Tibial nerve (tissue), 4 donors: Measurements from ENCODE around the gene PCGF5. TPM values are rescaled to one million over a fixed set of nuclear protein-coding genes. Genes with fewer than 3 reads are reported as not detected.

Source experiments
- DNase-seq, 2 donors: peaks; one replicate each; pipeline ENCODE4 v3.0.0-alpha.2; 2019; ENCODE audit warnings: low spot score in 2 of 2
- H3K27ac ChIP-seq, 4 donors: fragments of 200-600 bp; sonication (generic) in 3 of 4; one replicate each; pipeline ENCODE4 v1.5.1; 2017 to 2019; ENCODE audit warnings: mild to moderate bottlenecking in 1 of 4
- H3K27me3 ChIP-seq, 2 donors: fragments of 200-600 bp; sonication (generic) in 1 of 2; one replicate each; pipeline versions ENCODE4 v1.5.1 to v1.6.0; 2017 to 2019
- H3K36me3 ChIP-seq, 3 donors: fragments of 200-600 bp; sonication (generic); one replicate each; pipeline ENCODE4 v1.5.1; 2018 to 2019
- H3K4me1 ChIP-seq, 4 donors: fragments of 200-600 bp; sonication (generic) in 3 of 4; one replicate each; pipeline ENCODE4 v1.5.1; 2017 to 2019
- H3K4me3 ChIP-seq, 4 donors: fragments of 200-600 bp; sonication (generic) in 3 of 4; one replicate each; pipeline ENCODE4 v1.5.1; 2017 to 2019; ENCODE audit warnings: mild to moderate bottlenecking in 1 of 4, moderate library complexity in 1 of 4
- H3K9me3 ChIP-seq, 4 donors: fragments of 200-600 bp; sonication (generic) in 3 of 4; one replicate each; pipeline ENCODE4 v1.5.1; 2017 to 2019
- EP300 ChIP-seq, 2 donors: sonication (generic); formaldehyde crosslinking; IDR thresholded peaks; one replicate each; pipeline ENCODE4 v1.6.1; 2017; ENCODE audit warnings: antibody characterized with exemption in 2 of 2, mild to moderate bottlenecking in 1 of 2
- POLR2A ChIP-seq, 2 donors: fragments of 450-650 bp; IDR thresholded peaks; one replicate each; pipeline ENCODE4 v1.6.1; 2017; ENCODE audit warnings: antibody characterized with exemption in 2 of 2, mild to moderate bottlenecking in 2 of 2, moderate library complexity in 2 of 2
- WGBS, 2 donors: methylation state at CpG; one replicate each; pipeline ENCODE4 v1.1.5; 2018; 5-methylcytosine and 5-hydroxymethylcytosine counted together
- total RNA-seq, 4 donors: library from RNA; depleted of rRNA; stranded (reverse); fragments of >200 nt; gene quantifications; one replicate each; pipeline ENCODE4 v1.1.0, GENCODE V29; 2016
- TF ChIP-seq, protein P1 (sequence below), 5 experiments: fragments of 200-600 bp in 3 of 5; fragments of 450-650 bp in 2 of 5; sonication (generic) in 3 of 5; IDR thresholded peaks; one replicate each; pipeline ENCODE4 v1.5.1; 2016 to 2019; ENCODE audit warnings: antibody characterized with exemption in 5 of 5, mild to moderate bottlenecking in 3 of 5, moderate library complexity in 2 of 5

Gene PCGF5
- total RNA-seq, 4 donors from 2014 or later: 29.6 to 59.9 (median 41.4) TPM

DNA sequence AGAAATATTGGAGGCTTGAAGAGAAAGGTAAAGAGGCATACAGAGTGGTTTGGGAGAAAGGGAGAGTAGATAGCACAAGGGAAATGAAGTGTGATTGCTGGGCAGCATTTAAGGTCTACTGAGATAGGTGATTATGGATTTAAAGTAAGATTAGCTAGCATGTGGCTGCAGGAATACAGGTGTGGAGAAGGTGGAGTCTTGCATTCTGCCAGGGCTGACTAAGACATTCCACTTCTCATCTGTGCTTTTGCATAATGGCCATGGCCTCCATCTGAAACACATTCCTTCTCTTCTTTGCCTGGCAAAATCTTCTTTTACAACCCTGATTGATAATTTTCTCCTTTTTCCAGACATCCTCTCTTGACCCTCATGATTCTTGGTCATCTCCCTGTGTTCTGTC is 31.6 kb upstream of the PCGF5 start:
- TF ChIP-seq, protein P1, sequence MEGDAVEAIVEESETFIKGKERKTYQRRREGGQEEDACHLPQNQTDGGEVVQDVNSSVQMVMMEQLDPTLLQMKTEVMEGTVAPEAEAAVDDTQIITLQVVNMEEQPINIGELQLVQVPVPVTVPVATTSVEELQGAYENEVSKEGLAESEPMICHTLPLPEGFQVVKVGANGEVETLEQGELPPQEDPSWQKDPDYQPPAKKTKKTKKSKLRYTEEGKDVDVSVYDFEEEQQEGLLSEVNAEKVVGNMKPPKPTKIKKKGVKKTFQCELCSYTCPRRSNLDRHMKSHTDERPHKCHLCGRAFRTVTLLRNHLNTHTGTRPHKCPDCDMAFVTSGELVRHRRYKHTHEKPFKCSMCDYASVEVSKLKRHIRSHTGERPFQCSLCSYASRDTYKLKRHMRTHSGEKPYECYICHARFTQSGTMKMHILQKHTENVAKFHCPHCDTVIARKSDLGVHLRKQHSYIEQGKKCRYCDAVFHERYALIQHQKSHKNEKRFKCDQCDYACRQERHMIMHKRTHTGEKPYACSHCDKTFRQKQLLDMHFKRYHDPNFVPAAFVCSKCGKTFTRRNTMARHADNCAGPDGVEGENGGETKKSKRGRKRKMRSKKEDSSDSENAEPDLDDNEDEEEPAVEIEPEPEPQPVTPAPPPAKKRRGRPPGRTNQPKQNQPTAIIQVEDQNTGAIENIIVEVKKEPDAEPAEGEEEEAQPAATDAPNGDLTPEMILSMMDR (IDR thresholded peaks at IDR 0.05): no peak
- TF ChIP-seq POLR2A (IDR thresholded peaks at IDR 0.05) (no peak), EP300 (IDR thresholded peaks at IDR 0.05) (no peak)
- H3K27me3 ChIP-seq: no peaks in the 10 kb centered on the region
- no peaks in the 10 kb centered on the region for H3K9me3 ChIP-seq
- no peak overlapping the region for H3K27ac ChIP-seq
- H3K36me3 ChIP-seq: peaks cover 0 to 3% (median 0%) of the 10 kb centered on the region in 3 donors
- no peak for DNase-seq
- no peak overlapping the region for H3K4me3 ChIP-seq
- H3K4me1 ChIP-seq: peaks cover 0 to 23% (median 14%) of the 10 kb centered on the region in 4 donors

DNA sequence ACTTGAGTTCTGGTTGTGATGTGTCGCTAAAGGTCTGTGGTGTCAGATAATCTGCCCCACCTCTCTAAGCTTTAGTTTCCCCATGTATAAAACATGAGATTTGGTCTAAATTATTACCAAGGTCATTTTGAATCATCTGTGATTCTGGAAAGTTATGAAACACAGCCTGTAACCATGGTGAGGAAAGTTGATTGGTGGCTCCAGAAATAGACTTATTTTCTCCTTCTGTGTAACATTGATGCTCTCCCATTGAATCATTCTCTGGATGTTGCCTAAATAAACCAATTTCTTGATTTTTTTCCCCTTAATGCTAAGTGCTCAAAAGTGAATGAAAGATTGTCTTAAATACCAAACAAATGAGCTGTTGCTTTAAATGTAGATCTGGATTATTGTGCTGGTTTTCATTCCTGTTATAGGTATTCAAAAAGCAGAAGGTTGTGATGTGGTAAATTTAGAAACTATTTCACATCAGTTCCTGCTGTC is 30.0 kb upstream of the PCGF5 start:
- Histone ChIP-seq H3K9me3 (no peaks in the 10 kb centered on the region), H3K4me1 (peaks cover 0 to 23% (median 14%) of the 10 kb centered on the region in 4 donors), H3K4me3 (no peak overlapping the region), H3K36me3 (peaks cover 0 to 2% (median 0%) of the 10 kb centered on the region in 3 donors), H3K27me3 (no peaks in the 10 kb centered on the region), H3K27ac (no peak overlapping the region)
- WGBS, 2 donors: 95 to 96% methylated on average over 1 of the region's 1 CpG
- DNase-seq: no peak
- no peak for TF ChIP-seq EP300 (IDR thresholded peaks at IDR 0.05)
- TF ChIP-seq, protein P1 (IDR thresholded peaks at IDR 0.05): no peak
- no peak for TF ChIP-seq POLR2A (IDR thresholded peaks at IDR 0.05)

DNA sequence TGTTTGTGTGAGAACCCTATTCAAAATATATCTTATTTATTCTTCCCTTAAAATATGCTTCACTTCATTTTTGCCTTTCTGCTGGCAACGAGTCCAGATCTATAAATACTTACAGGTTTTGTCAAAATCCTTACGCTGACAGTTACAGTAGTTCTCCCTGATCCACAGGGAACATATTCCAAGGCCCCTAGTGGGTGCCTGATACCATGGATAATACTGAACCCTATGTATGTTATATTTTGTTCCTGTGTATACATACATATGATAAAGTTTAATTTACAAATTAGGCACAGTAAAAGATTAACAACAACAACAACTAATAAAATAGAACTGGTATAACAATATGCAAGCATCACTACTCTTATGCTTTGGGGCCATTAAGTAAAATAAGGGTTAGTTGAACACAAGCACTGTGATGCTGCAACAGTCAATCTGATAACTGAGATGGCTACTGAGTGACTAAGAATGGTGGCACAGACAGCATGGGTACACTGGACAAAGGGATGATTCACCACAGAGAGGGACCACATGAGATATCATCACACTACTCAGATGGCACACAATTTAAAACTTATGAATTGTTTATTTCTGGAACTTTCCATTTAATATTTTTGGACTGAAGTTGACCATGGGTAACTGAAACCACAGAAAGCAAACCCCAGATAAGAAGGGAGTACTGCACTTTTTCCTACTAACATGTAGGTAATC is 29.4 kb upstream of the PCGF5 start:
- H3K4me1 ChIP-seq: peaks cover 0 to 23% (median 14%) of the 10 kb centered on the region in 4 donors
- H3K4me3 ChIP-seq: no peak overlapping the region
- TF ChIP-seq POLR2A (IDR thresholded peaks at IDR 0.05) (no peak), EP300 (IDR thresholded peaks at IDR 0.05) (no peak)
- TF ChIP-seq, protein P1 (IDR thresholded peaks at IDR 0.05): no peak
- H3K27me3 ChIP-seq: no peaks in the 10 kb centered on the region
- H3K9me3 ChIP-seq: no peaks in the 10 kb centered on the region
- WGBS, 2 donors: 75 to 79% methylated on average over 2 of the region's 2 CpGs
- no peaks in the 10 kb centered on the region for H3K36me3 ChIP-seq
- H3K27ac ChIP-seq: no peak overlapping the region
- no peak for DNase-seq

DNA sequence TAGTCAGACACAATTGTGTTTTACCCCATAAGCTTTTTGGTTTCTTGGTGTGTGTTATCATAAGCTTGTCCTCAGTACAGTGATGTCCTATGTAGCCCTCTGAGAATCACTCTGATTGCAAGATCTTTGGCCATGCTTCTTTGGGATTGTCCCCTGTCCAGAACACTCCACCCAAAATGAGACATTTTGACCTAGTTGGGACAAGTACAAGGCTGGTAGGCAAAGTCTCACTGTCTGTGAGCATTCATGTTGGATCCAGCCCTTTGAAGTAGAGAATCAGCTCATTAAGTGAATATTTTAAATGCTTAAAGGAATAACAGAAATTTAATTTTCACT is 28.9 kb upstream of the PCGF5 start:
- peaks cover 0 to 23% (median 14%) of the 10 kb centered on the region in 4 donors for H3K4me1 ChIP-seq
- H3K27ac ChIP-seq: no peak overlapping the region
- TF ChIP-seq EP300 (IDR thresholded peaks at IDR 0.05) (no peak), POLR2A (IDR thresholded peaks at IDR 0.05) (no peak)
- TF ChIP-seq, protein P1 (IDR thresholded peaks at IDR 0.05): no peak

DNA sequence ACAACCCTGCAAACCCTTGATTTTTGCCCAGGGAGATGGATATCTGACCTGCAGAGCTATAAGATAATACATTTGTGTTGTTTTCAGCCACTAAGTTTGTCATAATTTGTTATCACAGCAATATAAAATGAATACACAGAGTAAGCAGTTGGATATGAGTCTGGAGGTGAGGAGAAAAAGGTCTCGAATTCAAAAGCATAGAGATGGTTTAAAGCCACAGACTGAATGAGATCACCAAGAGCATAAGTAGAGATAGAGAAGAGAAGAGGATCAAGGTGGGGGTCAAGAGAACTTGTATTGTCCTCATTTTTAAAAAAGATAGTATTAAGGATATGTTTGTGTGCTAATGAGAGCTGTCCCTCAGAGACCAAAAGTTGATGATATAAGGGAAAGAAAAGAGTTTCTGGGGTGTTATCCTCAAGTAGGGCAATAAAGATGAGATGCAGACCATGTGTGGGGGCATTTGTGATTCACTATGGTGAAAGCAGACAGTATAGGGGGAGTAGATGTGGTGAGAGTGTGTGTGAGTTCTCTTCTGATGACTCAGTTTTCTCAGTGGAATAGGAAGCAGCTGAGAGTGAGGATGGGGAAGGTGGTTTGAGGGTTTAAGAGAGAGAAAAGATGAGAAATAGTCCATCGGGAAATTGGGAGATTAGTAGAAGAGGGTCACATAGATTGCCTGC is 25.8 kb upstream of the PCGF5 start:
- Histone ChIP-seq H3K27me3 (no peaks in the 10 kb centered on the region), H3K4me1 (peaks cover 0 to 45% (median 29%) of the 10 kb centered on the region in 4 donors), H3K36me3 (no peaks in the 10 kb centered on the region), H3K27ac (no peak overlapping the region), H3K9me3 (no peaks in the 10 kb centered on the region), H3K4me3 (no peak overlapping the region)
- TF ChIP-seq, protein P1 (IDR thresholded peaks at IDR 0.05): no peak
- TF ChIP-seq POLR2A (IDR thresholded peaks at IDR 0.05): no peak
- no peak for TF ChIP-seq EP300 (IDR thresholded peaks at IDR 0.05)
- 90 to 96% methylated on average over 2 of the region's 2 CpGs for WGBS, 2 donors
- no peak for DNase-seq

More for the DNA sequence above, 28.9 kb upstream of the PCGF5 start:
- Histone ChIP-seq H3K27me3 (no peaks in the 10 kb centered on the region), H3K9me3 (no peaks in the 10 kb centered on the region), H3K4me3 (no peak overlapping the region), H3K36me3 (no peaks in the 10 kb centered on the region)
- no peak for DNase-seq
